HG02938 (cell line): Measurements from ENCODE around the gene CASP2.
A peak's percentile ranks its signal among the peaks of the same experiment; 100 is the strongest.

ENCODE experiments used
- ATAC-seq: cut with Tn5 transposase; IDR thresholded peaks from one replicate; pipeline ENCODE4 v1.9.1; 2021; ENCODE audit warnings: mild to moderate bottlenecking, moderate library complexity; ENCODE audit not compliant: unreplicated experiment

The CASP2 gene

DNA sequence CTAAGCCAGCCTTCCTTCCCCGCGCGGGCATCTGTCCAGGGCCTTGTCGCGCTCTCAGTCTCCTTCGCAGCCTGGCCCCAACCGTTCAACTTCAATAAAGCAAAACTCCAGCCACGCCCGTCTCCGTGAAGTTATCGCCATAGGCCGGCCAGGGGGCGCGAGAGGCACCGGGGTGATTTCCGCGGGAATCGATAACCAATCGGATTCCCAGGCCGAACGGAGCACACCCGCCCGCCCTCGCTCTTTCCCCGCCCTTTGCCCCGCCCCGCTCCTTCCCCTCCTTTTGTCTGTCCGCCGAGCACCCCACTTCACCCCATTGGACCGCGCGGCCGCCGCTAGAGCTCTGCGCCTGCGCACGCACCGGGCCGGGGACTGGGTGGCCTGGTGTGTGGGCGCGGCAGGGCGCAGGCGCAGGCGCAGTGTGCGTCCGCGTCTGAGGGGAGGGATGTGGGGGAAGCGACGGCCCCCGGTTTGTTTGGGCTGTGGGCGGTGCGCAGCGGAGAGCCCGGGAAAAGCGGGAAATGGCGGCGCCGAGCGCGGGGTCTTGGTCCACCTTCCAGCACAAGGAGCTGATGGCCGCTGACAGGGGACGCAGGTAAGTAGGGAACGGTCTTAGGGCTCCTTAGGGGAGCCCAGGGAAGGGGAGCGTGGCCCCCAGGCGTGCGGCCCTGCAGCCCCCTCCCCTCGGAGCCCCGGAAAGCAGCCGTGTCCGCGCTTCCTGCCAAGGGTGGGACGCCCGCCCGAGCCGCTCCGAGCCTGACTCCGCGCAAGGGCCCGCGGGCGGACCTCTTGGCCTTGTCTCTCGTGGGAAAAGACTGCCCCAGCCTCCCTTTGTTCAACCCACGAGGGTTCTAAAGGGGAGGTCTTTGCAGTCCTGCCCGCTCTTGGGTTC is at the start of gene CASP2:
TSS of gene CASP2 (plus strand) at position 417 of the 892 bp plus-strand sequence. CDS start at position 522, 105 bp downstream.
- peak; percentile 81 for ATAC-seq

DNA sequence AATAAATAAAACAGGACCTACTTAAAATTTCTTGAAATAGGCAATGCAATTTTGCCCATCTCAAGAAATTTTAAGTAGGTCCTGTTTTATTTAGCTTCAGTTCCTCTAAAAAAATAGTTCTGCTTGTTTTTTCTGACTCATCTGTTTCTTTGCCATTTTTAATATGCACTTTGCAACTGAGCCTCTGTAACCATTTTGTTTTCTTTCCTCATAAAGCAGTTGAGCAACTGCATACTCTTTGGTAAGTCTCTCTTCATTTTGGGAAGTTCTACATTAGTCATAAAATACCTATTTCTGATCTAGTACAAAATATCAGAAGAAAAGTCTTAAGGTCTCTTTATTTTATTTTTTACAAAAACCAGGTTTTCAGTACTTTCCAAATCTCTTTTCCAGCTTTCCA is 48.3 kb upstream of the CASP2 start:
- ATAC-seq = no peak

DNA sequence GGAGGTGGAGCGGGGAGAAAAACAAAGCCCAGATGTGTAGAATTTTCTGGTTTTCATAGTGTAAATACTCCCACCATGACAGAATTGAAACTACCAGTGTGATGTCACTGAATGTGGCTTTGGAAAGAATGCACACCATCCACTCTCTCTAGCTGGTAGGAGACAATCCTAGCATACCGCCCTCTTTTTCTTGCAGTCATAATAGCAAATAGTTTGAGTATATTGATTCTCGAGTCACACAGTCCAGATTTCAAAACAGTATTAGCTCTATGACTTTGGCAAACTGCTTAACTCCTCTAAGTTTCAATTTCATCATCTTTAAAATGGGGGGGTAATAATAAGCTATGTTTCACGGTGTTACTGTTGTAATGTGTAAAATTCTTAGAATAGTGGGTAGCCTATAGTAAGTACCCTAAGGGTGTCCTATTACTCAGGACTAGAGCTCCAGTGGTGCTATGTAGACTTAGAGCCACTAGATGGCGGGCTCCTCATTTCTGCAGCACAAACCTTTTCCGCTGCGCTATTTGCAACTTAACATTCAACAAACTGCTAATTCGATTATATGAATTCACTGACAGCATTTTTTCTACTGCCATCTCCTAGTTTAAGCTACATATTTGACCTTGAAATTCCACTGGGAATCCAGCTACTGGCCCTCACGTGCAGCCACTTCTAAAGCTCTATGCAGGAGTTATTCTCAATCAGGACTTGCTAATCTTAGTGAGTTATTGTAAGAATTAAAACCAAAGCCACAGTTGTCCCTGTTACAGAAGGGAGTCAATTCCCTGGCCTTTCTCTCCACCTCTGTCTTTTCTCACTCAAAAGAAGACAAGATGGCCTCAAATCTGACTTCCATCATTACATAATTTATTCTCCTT is 47.6 kb upstream of the CASP2 start:
- ATAC-seq = peak; percentile 94

DNA sequence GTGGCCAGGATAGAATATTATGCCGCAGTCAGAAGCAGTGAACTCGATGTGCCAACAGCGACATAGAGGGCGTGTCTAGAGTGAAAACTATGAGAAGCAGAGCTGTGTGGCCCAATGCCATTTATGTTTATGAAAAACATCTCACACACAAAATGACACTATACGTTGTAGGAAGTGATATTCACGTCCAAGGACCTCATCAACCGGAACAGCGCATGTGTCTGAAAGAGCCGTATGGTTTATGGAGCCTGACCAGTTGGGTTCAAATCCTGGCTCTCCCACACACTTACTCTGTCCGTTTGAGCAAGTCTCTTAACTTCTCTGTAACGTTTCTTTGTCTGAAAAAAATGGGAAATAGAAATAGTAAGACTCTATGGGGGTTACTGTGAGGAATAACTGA is 45.8 kb upstream of the CASP2 start:
- ATAC-seq = no peak

- ATAC-seq = no peak
These were observed 45.0 kb upstream of the CASP2 start for GRCh38 chr7:143243111-143243510.

GRCh38 chr7:143243614-143244013 is 44.5 kb upstream of the CASP2 start:
- no peak for ATAC-seq

GRCh38 chr7:143244321-143244720 is 43.8 kb upstream of the CASP2 start:
- ATAC-seq = no peak

GRCh38 chr7:143245123-143245522 is 43.0 kb upstream of the CASP2 start:
- no peak for ATAC-seq

DNA sequence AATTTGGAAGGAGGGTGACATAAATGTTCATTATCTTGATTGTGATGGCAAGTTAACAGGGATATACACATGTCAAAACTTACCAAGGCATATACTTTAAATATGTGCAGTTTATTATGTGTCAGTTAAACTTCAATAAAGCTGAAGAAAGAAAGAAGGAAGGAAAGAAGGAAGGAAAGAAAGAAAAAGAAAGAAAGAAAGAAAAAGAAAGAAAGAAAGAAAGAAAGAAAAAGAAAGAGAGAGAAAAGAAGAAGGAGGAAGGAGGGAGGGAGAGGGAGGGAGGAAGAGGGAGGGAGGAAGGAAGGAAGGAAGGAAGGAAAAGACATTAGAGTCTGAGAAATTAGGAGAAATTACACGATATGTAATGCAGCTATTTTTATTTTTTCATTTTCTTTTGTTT is 40.8 kb upstream of the CASP2 start:
- ATAC-seq = no peak

DNA sequence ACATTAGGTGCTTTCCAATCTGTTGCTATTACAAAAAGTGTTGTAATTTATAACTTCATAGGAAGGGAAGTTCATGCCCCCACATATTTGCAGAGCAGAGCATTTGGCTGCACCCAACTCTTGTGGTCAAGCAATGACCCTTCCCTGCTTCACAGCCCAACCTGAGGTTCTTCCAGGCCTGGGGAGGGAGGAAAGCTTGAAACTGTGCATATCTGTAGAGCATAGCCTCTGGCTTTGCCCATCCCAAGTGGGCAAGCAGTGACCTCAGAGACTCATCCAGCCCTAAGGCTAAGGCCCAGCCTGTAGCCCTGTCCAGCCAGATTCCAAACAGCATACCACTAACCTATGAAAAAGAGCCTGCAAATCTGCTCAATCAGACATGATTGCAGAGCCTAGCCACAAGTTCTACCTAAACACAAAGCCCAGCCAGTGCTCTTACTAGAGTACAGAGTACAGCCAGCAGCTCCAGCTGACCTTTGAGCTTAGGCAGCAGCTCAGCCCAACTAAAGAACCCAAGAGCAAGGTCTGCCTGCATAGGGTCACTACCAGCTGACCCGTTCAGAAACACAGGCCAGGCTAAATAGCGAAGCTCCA is 39.3 kb upstream of the CASP2 start:
- no peak for ATAC-seq

DNA sequence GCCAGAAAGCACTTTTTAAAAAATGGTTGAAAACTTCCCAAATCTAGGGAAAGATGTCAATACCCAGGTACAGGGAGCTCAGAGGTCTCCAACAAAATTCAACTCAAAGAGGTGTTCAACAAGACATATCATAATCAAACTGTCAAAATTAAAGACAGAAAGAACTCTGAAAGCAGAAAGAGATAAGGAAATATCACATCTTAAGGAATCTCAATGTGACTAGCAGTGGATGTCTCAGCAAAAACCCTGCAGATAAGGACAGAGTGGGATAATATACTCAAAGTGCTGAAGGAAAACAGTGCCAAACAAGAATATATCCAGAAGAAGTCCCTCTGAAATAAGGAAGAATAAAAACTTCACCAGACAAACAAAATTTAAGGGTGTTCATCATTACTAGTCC is 38.0 kb upstream of the CASP2 start:
- ATAC-seq = no peak

- no peak for ATAC-seq
These were observed 37.3 kb upstream of the CASP2 start for GRCh38 chr7:143250822-143251221.

GRCh38 chr7:143252006-143252405 is 36.1 kb upstream of the CASP2 start:
- ATAC-seq = no peak

- ATAC-seq = no peak
These were observed 32.6 kb upstream of the CASP2 start for GRCh38 chr7:143255564-143255963.

GRCh38 chr7:143256325-143256724 is 31.8 kb upstream of the CASP2 start:
- ATAC-seq = peak; percentile 4

GRCh38 chr7:143256932-143257331 is 31.2 kb upstream of the CASP2 start:
- peak; percentile 74 for ATAC-seq

- no peak for ATAC-seq
These were observed 30.6 kb upstream of the CASP2 start for GRCh38 chr7:143257501-143257900.

- ATAC-seq = peak; percentile 29
These were observed 29.3 kb upstream of the CASP2 start for GRCh38 chr7:143258831-143259230.

DNA sequence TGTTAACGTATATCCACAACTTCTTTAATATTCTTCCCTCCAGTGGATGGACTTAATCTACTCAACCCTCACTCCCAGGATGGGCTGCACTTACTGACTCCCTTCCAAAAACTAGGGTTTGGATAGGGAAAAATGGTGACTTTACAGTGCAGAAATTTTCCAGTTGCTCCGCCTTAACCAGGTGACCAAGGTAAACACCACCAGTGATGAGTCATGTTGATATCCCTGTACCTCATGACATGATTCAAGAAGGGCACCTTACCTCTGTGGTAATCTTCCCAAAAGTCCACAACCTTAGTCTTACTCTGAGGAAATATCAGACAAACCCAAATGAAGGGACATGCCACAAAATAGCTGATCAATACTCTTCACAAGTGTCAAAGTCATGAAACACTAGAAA is 28.4 kb upstream of the CASP2 start:
- no peak for ATAC-seq

DNA sequence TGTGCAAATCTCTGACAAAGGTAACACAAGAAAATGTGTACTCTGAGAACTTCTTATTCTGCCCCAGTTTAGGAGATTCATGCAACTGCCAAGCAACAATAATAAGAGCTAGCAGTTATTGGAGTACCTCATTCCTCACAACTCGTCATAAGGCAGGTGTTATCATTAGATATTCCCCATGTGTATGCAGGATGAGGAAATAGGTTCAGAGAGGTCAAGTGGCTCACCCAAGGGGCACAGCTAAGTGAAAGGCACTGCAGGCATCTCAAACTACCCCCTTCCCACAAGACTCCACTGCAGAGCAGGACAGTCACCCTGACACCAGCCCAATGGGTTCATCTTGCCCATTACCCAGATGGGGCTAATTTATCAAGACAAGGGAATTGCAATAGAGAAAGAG is 26.2 kb upstream of the CASP2 start:
- ATAC-seq = no peak
